ENCODE results near the gene FLOT1.
"Not testable (repeated sequence)": the region's sequence is repeated elsewhere in the genome, so short reads cannot be mapped to it uniquely, and the experiment has no call there.

FLOT1 gene

GRCh38 chr6:30744054-30744805 lies 1.7 kb upstream of the FLOT1 start, which contains the start of gene IER3:
IER3 (minus strand) TSS chr6:30744547; CDS start chr6:30744518, 29 bp downstream.
- DNase-seq = peak; percentile 98

- peak; percentile 83 for DNase-seq
Measured at GRCh38 chr6:30743099-30744053, 889 bp upstream of the FLOT1 start.

- peak; percentile 79 for DNase-seq
Measured at GRCh38 chr6:30741789-30742315, 635 bp downstream of the FLOT1 start.

DNA sequence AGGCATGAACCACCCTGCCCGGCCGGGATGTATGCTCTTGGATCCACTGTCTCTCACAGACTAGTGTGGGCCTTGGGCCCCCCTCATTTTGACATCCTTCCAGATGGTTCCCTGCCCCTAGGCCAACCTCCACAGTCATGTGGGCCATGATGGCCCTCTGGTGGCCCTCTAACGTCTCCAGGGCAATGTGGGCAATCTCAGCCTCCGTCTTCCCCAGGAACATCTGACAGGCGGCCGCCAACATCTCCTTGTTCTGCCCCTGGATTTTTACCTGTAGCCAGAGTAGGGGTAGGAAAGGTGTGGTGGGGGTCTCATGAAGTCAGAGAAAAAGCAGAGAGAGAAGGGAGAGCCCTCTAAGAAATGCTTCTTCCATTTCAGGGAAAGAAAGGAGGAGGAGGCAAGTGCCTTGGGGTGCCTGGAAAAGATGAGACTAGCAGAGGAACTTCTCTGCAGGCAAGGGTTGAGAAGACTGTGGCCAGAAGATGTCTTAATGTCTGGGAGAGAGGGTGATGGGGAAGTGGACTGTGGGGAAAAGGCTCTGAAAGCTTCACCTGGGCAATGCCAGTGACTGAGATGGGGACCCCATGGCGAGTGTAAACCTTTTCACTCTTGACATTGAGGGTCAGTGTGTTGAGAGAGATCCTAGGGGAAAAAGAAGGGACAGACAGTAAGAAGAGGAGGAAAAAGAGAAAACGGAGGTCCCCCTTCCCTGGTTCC lies 1.3 kb downstream of the FLOT1 start:
- peak; percentile 73 for DNase-seq

DNA sequence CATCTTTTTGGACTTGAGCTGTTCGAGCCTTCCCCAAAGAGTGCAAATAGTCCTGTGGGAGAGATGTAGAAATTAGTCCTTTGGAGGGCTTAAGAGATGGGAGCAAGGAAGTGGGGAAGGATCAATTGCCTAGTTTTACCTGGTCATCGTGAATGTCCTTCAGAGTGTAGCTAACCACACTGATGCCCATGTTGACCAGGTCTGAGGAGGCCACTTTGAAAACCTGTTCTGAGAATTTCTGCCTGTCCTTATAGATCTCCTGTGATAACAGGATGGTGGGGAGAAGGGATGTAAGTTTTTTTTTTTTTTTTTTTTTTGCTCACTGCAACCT lies 2.0 kb downstream of the FLOT1 start:
- no peak for DNase-seq

- DNase-seq = no peak
Measured at GRCh38 chr6:30738532-30738931, 4.0 kb downstream of the FLOT1 start.

- DNase-seq = no peak
Measured at GRCh38 chr6:30735668-30736314, 6.7 kb downstream of the FLOT1 start.

DNA sequence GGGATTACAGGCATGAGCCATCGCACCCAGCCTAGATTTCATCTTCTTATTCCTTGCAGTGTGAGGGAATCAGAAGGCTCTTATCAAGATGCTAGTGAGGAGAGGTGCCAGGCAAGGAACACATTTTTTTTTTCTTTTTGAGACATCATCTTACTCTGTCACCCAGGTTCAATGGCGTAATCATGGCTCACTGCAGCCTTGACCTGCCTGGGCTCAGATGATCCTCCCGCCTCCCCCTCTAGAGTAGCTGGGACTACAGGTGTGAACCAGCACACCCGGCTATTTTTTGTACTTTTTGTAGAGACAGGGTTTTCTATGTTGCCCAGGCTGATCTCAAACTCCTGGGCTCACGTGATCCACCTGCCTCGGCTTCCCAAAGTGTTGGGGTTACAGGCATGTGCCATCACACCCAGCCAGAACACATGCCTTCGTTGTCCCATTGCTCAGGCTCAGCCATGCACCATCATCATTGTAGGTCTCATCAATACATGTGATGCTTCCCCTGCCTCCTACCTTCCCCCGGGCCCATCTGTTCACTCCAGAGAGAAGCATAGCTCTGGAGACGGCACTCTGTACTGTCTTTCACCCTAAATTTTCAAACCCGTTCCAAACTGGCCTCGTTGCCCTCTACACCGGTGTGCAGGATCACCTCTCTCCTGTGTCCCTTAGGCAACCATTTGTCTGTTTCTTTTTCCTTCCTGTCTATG lies 10.1 kb downstream of the FLOT1 start:
- no peak for DNase-seq

GRCh38 chr6:30730601-30731435 lies 11.7 kb downstream of the FLOT1 start:
- DNase-seq = peak; percentile 91

GRCh38 chr6:30727920-30728553 lies 14.4 kb downstream of the FLOT1 start:
- no peak for DNase-seq

- peak; percentile 64 for DNase-seq
Measured at GRCh38 chr6:30726506-30727413, 15.7 kb downstream of the FLOT1 start.

GRCh38 chr6:30725713-30726505 lies 16.6 kb downstream of the FLOT1 start:
- DNase-seq = peak; percentile 73

GRCh38 chr6:30724906-30725667 lies 17.4 kb downstream of the FLOT1 start:
- DNase-seq = no peak

- DNase-seq = not testable (repeated sequence)
Measured at GRCh38 chr6:30723843-30724741, 18.4 kb downstream of the FLOT1 start.

DNA sequence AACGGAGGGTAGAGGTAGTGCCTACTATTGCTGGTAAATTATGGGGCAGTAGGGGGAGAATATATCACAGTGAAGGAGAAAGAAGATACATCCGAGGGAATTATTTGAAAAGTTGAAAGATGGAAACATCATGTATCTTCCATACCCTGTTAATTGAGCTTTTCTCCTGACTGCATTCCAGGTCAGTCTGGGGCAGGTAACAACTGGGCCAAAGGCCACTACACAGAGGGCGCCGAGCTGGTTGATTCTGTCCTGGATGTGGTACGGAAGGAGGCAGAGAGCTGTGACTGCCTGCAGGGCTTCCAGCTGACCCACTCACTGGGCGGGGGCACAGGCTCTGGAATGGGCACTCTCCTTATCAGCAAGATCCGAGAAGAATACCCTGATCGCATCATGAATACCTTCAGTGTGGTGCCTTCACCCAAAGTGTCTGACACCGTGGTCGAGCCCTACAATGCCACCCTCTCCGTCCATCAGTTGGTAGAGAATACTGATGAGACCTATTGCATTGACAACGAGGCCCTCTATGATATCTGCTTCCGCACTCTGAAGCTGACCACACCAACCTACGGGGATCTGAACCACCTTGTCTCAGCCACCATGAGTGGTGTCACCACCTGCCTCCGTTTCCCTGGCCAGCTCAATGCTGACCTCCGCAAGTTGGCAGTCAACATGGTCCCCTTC lies 19.2 kb downstream of the FLOT1 start:
- DNase-seq = not testable (repeated sequence)

All from activated CD8-positive, alpha-beta memory T cell treated with anti-CD3 and anti-CD28 coated beads for 24 hours (primary cell).